GM23248 (cell line): ENCODE data around the gene CAPS. TPM values are rescaled to one million over a fixed set of nuclear protein-coding genes. Genes with fewer than 3 reads are reported as not detected.

Experiments
- DNase-seq: peaks from one replicate; pipeline ENCODE4 v3.0.0-alpha.2; 2015
- H2AFZ ChIP-seq: fragments of 200-600 bp; sonication (generic); 2 replicates; pipeline ENCODE4 v1.6.1; 2016; ENCODE audit warnings: antibody characterized with exemption
- H3F3A ChIP-seq: fragments of 200-600 bp; sonication (generic); 2 replicates; pipeline ENCODE4 v1.6.1; 2016; ENCODE audit warnings: mild to moderate bottlenecking, antibody characterized with exemption, mixed run types; ENCODE audit not compliant: insufficient read depth
- H3K27ac ChIP-seq: fragments of 200-600 bp; sonication (generic); 2 replicates; pipeline ENCODE4 v1.5.1; 2016; ENCODE audit warnings: mild to moderate bottlenecking
- H3K27me3 ChIP-seq: fragments of 200-600 bp; sonication (generic); replicated peaks from 2 replicates; pipeline ENCODE4 v1.6.1; 2016; ENCODE audit warnings: mild to moderate bottlenecking; ENCODE audit not compliant: insufficient read depth
- H3K36me3 ChIP-seq: fragments of 200-600 bp; sonication (generic); 2 replicates; pipeline ENCODE4 v1.6.1; 2016; ENCODE audit warnings: low read depth, mild to moderate bottlenecking
- H3K4me1 ChIP-seq: fragments of 200-600 bp; sonication (generic); 2 replicates; pipeline ENCODE4 v1.6.1; 2016; ENCODE audit warnings: mild to moderate bottlenecking; ENCODE audit not compliant: insufficient read depth
- H3K4me2 ChIP-seq: fragments of 200-600 bp; sonication (generic); one replicate; pipeline ENCODE4 v1.6.1; 2016; ENCODE audit warnings: mild to moderate bottlenecking; ENCODE audit not compliant: unreplicated experiment
- H3K4me3 ChIP-seq: fragments of 200-600 bp; sonication (generic); 2 replicates; pipeline ENCODE4 v1.5.1; 2016; ENCODE audit warnings: mild to moderate bottlenecking
- H3K79me2 ChIP-seq: fragments of 200-600 bp; sonication (generic); 2 replicates; pipeline ENCODE4 v1.6.1; 2016; ENCODE audit warnings: mild to moderate bottlenecking; ENCODE audit not compliant: insufficient read depth
- H3K9ac ChIP-seq: fragments of 200-600 bp; sonication (generic); 2 replicates; pipeline ENCODE4 v1.6.1; 2016; ENCODE audit warnings: mild to moderate bottlenecking
- H3K9me2 ChIP-seq: fragments of 200-600 bp; sonication (generic); 2 replicates; pipeline ENCODE4 v1.6.1; 2016; ENCODE audit warnings: mixed run types, mild to moderate bottlenecking, moderate library complexity; ENCODE audit not compliant: insufficient read depth
- H3K9me3 ChIP-seq: fragments of 200-600 bp; sonication (generic); one replicate; pipeline ENCODE4 v1.6.1; 2017; ENCODE audit warnings: low read depth
- H4K20me1 ChIP-seq: fragments of 200-600 bp; sonication (generic); 2 replicates; pipeline ENCODE4 v1.6.0; 2016; ENCODE audit not compliant: insufficient read depth
- EZH2 ChIP-seq: fragments of 200-600 bp; sonication (generic); IDR thresholded peaks from 2 replicates; pipeline ENCODE4 v1.6.1; 2018; ENCODE audit warnings: antibody characterized with exemption, mild to moderate bottlenecking; ENCODE audit not compliant: insufficient read depth, poor library complexity, severe bottlenecking
- EZH2phosphoT487 ChIP-seq: fragments of 200-600 bp; sonication (generic); IDR thresholded peaks from 2 replicates; pipeline ENCODE4 v1.6.1; 2018; ENCODE audit warnings: antibody characterized with exemption, moderate library complexity, mild to moderate bottlenecking, low read depth; ENCODE audit not compliant: insufficient read depth
- WGBS, 2 experiments: methylation state at CpG; one replicate each; pipeline ENCODE4 v1.1.6; 2015 to 2017; ENCODE audit warnings: low lambda C conversion rate in 2 of 2, low coverage in 1 of 2; ENCODE audit errors: missing lambda C conversion rate in 2 of 2; 5-methylcytosine and 5-hydroxymethylcytosine counted together
- in situ Hi-C: fragments of 300-500 bp; cut with MboI; formaldehyde crosslinking; loops from 2 replicates; pipeline ENCODE4 v1.15.0; 2020
- polyA plus RNA-seq: library from polyadenylated mRNA; unstranded; fragments of >200 nt; fragmentation: Nextera tagmentation; extraction: Ambion mirVana; gene quantifications from 2 replicates; pipeline ENCODE4 v1.2.1, GENCODE V29; 2016
- total RNA-seq: library from RNA; depleted of rRNA; stranded (reverse); fragments of >200 nt; shearing (Covaris generic); gene quantifications from 2 replicates; pipeline ENCODE4 v1.2.3, GENCODE V29; 2014

CAPS gene
- total and polyA plus RNA-seq, 2 experiments from 2014 or later, result 6.7 to 16.1 TPM

- H2AFZ ChIP-seq, result no peak overlapping the region
- H3K79me2 ChIP-seq, result no peaks in the 10 kb centered on the region
- no peaks in the 10 kb centered on the region for H3K9me2 ChIP-seq
- H3K27ac ChIP-seq, result no peak overlapping the region
- WGBS, 2 experiments, result 63 to 73% methylated on average over 6 to 11 of the region's 11 CpGs
- H3K4me1 ChIP-seq, result peaks cover 12% of the 10 kb centered on the region
- in situ Hi-C loops, result no loop called here
- no peaks in the 10 kb centered on the region for H4K20me1 ChIP-seq
- H3K4me2 ChIP-seq, result no peak overlapping the region
- DNase-seq, result no peak
- no peaks in the 10 kb centered on the region for H3K9me3 ChIP-seq
- H3K27me3 ChIP-seq, result no peaks in the 10 kb centered on the region
- H3K36me3 ChIP-seq, result no peaks in the 10 kb centered on the region; the same call in 1 of the 2 replicates
- TF ChIP-seq EZH2phosphoT487, result no peak
- no peak for TF ChIP-seq EZH2
- H3F3A ChIP-seq, result peaks cover 4% of the 10 kb centered on the region
- H3K9ac ChIP-seq, result no peak overlapping the region
- no peak overlapping the region for H3K4me3 ChIP-seq
These were observed 1.7 kb downstream of the CAPS start for GRCh38 chr19:5915782-5916165.

GRCh38 chr19:5916181-5916708, 2.2 kb downstream of the CAPS start:
- Histone ChIP-seq H4K20me1 (no peaks in the 10 kb centered on the region), H3K9me3 (no peaks in the 10 kb centered on the region), H3K27ac (no peak overlapping the region), H3K27me3 (no peaks in the 10 kb centered on the region), H3K4me1 (peaks cover 12% of the 10 kb centered on the region), H3K79me2 (no peaks in the 10 kb centered on the region), H3F3A (peaks cover 4% of the 10 kb centered on the region), H3K4me2 (no peak overlapping the region), H3K36me3 (no peaks in the 10 kb centered on the region; the same call in 1 of the 2 replicates), H3K9me2 (no peaks in the 10 kb centered on the region), H3K4me3 (no peak overlapping the region), H3K9ac (no peak overlapping the region), H2AFZ (no peak overlapping the region)
- TF ChIP-seq EZH2, result no peak
- TF ChIP-seq EZH2phosphoT487, result no peak
- DNase-seq, result no peak
- 51 to 52% methylated on average over 14 of the region's 14 CpGs for WGBS, 2 experiments
- in situ Hi-C loops, result no loop called here

GRCh38 chr19:5917431-5918107, 3.5 kb downstream of the CAPS start:
- Histone ChIP-seq H3K4me2 (no peak overlapping the region), H3K4me3 (no peak overlapping the region), H3K9ac (no peak overlapping the region), H3K9me2 (no peaks in the 10 kb centered on the region), H3K79me2 (no peaks in the 10 kb centered on the region), H3K27me3 (no peaks in the 10 kb centered on the region), H4K20me1 (no peaks in the 10 kb centered on the region), H3K36me3 (peaks cover 6% of the 10 kb centered on the region; the same call in 1 of the 2 replicates), H3F3A (peaks cover 4% of the 10 kb centered on the region), H3K9me3 (no peaks in the 10 kb centered on the region), H2AFZ (no peak overlapping the region), H3K4me1 (peaks cover 12% of the 10 kb centered on the region), H3K27ac (no peak overlapping the region)
- in situ Hi-C loops, result no loop called here
- 93 to 95% methylated on average over 21 to 36 of the region's 36 CpGs for WGBS, 2 experiments
- TF ChIP-seq EZH2phosphoT487, result no peak
- no peak for DNase-seq

- peaks cover 12% of the 10 kb centered on the region for H3K4me1 ChIP-seq
- H3K9me3 ChIP-seq, result no peaks in the 10 kb centered on the region
- H3K9me2 ChIP-seq, result no peaks in the 10 kb centered on the region
- TF ChIP-seq EZH2, result no peak
- no peak for TF ChIP-seq EZH2phosphoT487
- H2AFZ ChIP-seq, result no peak overlapping the region
- peaks cover 12% of the 10 kb centered on the region; the same call in 1 of the 2 replicates for H3K36me3 ChIP-seq
- no peak overlapping the region for H3K4me3 ChIP-seq
- in situ Hi-C loops, result no loop called here
- no peak overlapping the region for H3K27ac ChIP-seq
- no peaks in the 10 kb centered on the region for H3K79me2 ChIP-seq
- no peaks in the 10 kb centered on the region for H4K20me1 ChIP-seq
- H3K9ac ChIP-seq, result no peak overlapping the region
- DNase-seq, result no peak
- 95 to 96% methylated on average over 20 of the region's 20 CpGs for WGBS, 2 experiments
- no peaks in the 10 kb centered on the region for H3K27me3 ChIP-seq
- H3K4me2 ChIP-seq, result no peak overlapping the region
- H3F3A ChIP-seq, result peaks cover 3% of the 10 kb centered on the region; the same call in 1 of the 2 replicates
These were observed 4.5 kb downstream of the CAPS start for GRCh38 chr19:5918463-5919079.
